PC-3 (cell line): ENCODE results near the gene WDR11.

ENCODE experiments used
- CTCF ChIP-seq: fragments of 300-600 bp; sonication (generic); conservative IDR thresholded peaks from 2 replicates; pipeline ENCODE4 v1.5.1; 2017; ENCODE audit warnings: antibody characterized with exemption, low read depth, mild to moderate bottlenecking, low read length
- EZH2 ChIP-seq: fragments of 300-600 bp; sonication (generic); IDR thresholded peaks from one replicate; pipeline ENCODE4 v1.6.1; 2017; ENCODE audit warnings: antibody characterized with exemption, mild to moderate bottlenecking, low read length; ENCODE audit not compliant: unreplicated experiment
- EZH2phosphoT487 ChIP-seq: fragments of 300-600 bp; sonication (generic); IDR thresholded peaks from 2 replicates; pipeline ENCODE4 v1.6.1; 2018; ENCODE audit warnings: mild to moderate bottlenecking, antibody characterized with exemption, low read length, borderline replicate concordance

- TF ChIP-seq CTCF (no peak), EZH2 (no peak), EZH2phosphoT487 (no peak)
Measured at GRCh38 chr10:120802935-120803334, 48.2 kb upstream of the WDR11 start.
